ENCODE data around the gene INTS1. TPM values are rescaled to one million over a fixed set of nuclear protein-coding genes. Genes with fewer than 3 reads are reported as not detected.
A peak's percentile ranks its signal among the peaks of the same experiment; 100 is the strongest.

The INTS1 gene
- polyA plus RNA-seq, 1 donor from 2014 or later: 21.1 TPM

- H2AFZ ChIP-seq (ENCODE audit: low read depth, low read length): no peak overlapping the region
- no peak for TF ChIP-seq MXI1 (conservative IDR thresholded peaks at IDR 0.05; ENCODE audit: poor library complexity, severe bottlenecking)
- no peak for TF ChIP-seq REST (IDR thresholded peaks at IDR 0.05; ENCODE audit: borderline replicate concordance)
- TF ChIP-seq SMC3 (conservative IDR thresholded peaks at IDR 0.05; ENCODE audit: poor library complexity): no peak
- no peak for TF ChIP-seq CTCF (IDR thresholded peaks at IDR 0.05; ENCODE audit: poor library complexity, severe bottlenecking)
- no peak for TF ChIP-seq EZH2 (IDR thresholded peaks at IDR 0.05; ENCODE audit: borderline replicate concordance, insufficient read depth, low read length, poor library complexity, severe bottlenecking)
- TF ChIP-seq RAD21 (conservative IDR thresholded peaks at IDR 0.05): no peak
- TF ChIP-seq TAF1 (IDR thresholded peaks at IDR 0.05; ENCODE audit: low read depth): no peak
- TF ChIP-seq EP300 (conservative IDR thresholded peaks at IDR 0.05; ENCODE audit: poor library complexity, severe bottlenecking): no peak
- TF ChIP-seq POLR2AphosphoS5 (IDR thresholded peaks at IDR 0.05): no peak
- no peaks in the 10 kb centered on the region for H3K27me3 ChIP-seq (ENCODE audit: insufficient read depth, low read depth, low read length)
- H3K4me3 ChIP-seq (ENCODE audit: low read length): peak overlapping the region; percentile 61
- no peaks in the 10 kb centered on the region for H3K36me3 ChIP-seq (ENCODE audit: insufficient read depth, low read length)
- H3K9me3 ChIP-seq (ENCODE audit: low read length): no peaks in the 10 kb centered on the region
- peaks cover 13% of the 10 kb centered on the region for H3K79me2 ChIP-seq (replicated peaks; ENCODE audit: insufficient read depth, low read length)
- no peaks in the 10 kb centered on the region for H3F3A ChIP-seq (ENCODE audit: insufficient read depth, low read length, poor library complexity, severe bottlenecking)
- H3K4me2 ChIP-seq (ENCODE audit: low read length): no peak overlapping the region
- peak overlapping the region; percentile 67 for H3K9ac ChIP-seq (ENCODE audit: low read length)
- no peaks in the 10 kb centered on the region for H3K9me2 ChIP-seq (ENCODE audit: insufficient read depth, low read length)
- H4K20me1 ChIP-seq (ENCODE audit: insufficient read depth): no peaks in the 10 kb centered on the region
- peak overlapping the region; percentile 79 for H3K27ac ChIP-seq (ENCODE audit: low read length)
Observed at GRCh38 chr7:1539181-1539881, 35.1 kb upstream of the INTS1 start.

- Histone ChIP-seq H3K9me2 (ENCODE audit: insufficient read depth, low read length) (no peaks in the 10 kb centered on the region), H3K9ac (ENCODE audit: low read length) (peak overlapping the region; percentile 67), H4K20me1 (ENCODE audit: insufficient read depth) (no peaks in the 10 kb centered on the region), H3K4me2 (ENCODE audit: low read length) (no peak overlapping the region), H3K79me2 (replicated peaks; ENCODE audit: insufficient read depth, low read length) (peaks cover 13% of the 10 kb centered on the region), H3K36me3 (ENCODE audit: insufficient read depth, low read length) (no peaks in the 10 kb centered on the region), H3F3A (ENCODE audit: insufficient read depth, low read length, poor library complexity, severe bottlenecking) (no peaks in the 10 kb centered on the region), H3K27me3 (ENCODE audit: insufficient read depth, low read depth, low read length) (no peaks in the 10 kb centered on the region), H3K9me3 (ENCODE audit: low read length) (no peaks in the 10 kb centered on the region), H3K27ac (ENCODE audit: low read length) (peak overlapping the region; percentile 79), H3K4me3 (ENCODE audit: low read length) (peak overlapping the region; percentile 61), H2AFZ (ENCODE audit: low read depth, low read length) (no peak overlapping the region)
- TF ChIP-seq SMC3 (conservative IDR thresholded peaks at IDR 0.05; ENCODE audit: poor library complexity) (no peak), EZH2 (IDR thresholded peaks at IDR 0.05; ENCODE audit: borderline replicate concordance, insufficient read depth, low read length, poor library complexity, severe bottlenecking) (no peak), REST (IDR thresholded peaks at IDR 0.05; ENCODE audit: borderline replicate concordance) (no peak), POLR2AphosphoS5 (IDR thresholded peaks at IDR 0.05) (no peak), EP300 (conservative IDR thresholded peaks at IDR 0.05; ENCODE audit: poor library complexity, severe bottlenecking) (no peak), MXI1 (conservative IDR thresholded peaks at IDR 0.05; ENCODE audit: poor library complexity, severe bottlenecking) (no peak), RAD21 (conservative IDR thresholded peaks at IDR 0.05) (no peak), TAF1 (IDR thresholded peaks at IDR 0.05; ENCODE audit: low read depth) (no peak), CTCF (IDR thresholded peaks at IDR 0.05; ENCODE audit: poor library complexity, severe bottlenecking) (no peak)
Observed at GRCh38 chr7:1538544-1539180, 34.5 kb upstream of the INTS1 start.
